GM18870 (cell line): ENCODE measurements around the gene P2RX4.
"Not testable (repeated sequence)": the region's sequence is repeated elsewhere in the genome, so short reads cannot be mapped to it uniquely, and the experiment has no call there.

ENCODE experiments used
- ATAC-seq: cut with Tn5 transposase; IDR thresholded peaks from one replicate; pipeline ENCODE4 v1.9.1; 2021; ENCODE audit warnings: moderate library complexity; ENCODE audit not compliant: unreplicated experiment

Gene P2RX4

DNA sequence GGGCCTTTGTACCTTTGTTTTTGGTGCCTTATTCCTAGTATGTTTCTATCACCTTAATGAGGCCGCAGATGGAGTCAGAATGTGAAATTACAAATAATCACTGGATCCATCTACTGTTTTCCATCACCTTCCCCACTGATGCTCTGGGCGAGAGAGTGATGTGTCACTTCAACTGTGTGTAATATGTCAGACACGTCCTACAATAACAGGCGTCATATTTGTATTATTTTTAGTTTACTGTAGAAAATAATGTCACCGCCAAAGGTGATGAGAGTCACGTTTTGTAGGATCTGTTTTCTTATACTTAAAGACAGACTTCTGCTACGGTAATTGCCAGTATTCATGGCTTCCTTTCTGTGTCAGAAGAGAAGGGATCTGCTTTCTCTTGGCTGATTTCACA lies 22.4 kb upstream of the P2RX4 start:
- ATAC-seq: no peak

DNA sequence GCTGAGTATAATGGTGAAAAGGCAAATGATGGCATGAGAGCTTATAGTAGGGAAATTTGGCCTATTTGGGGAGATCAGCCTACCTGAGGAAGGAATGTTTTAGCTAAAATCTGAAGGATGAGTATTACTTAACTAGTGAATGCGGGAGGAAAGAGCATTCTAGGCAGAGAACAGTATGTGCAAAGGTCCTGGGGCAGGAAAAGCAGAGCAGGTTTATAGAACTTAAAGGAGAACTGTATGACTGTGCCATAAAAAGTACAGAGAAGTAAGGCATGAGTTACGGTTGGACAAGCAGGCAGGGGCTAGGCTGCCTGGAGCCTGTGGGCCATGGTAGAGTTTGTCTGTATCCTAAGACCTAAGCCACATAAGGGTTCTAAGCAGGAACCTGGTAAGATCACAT lies 21.7 kb upstream of the P2RX4 start:
- ATAC-seq: no peak

DNA sequence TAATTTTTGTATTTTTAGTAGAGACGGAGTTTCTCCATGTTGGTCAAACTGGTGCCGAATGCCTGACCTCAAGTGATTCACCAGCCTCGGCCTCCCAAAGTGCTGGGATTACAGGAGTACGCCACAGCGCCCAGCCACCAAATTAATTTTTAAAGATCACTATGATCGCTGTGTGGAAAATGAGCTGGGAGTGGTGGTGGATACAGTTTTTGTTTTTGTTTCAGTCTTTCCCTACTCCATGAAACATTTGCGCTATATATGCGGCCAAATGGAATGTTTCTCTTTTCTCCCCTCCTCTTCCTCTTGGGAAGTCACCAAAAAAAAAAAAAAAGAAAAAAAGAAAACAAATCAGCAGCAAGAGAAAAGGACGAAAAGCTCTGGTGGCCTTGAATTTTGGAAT lies 20.8 kb upstream of the P2RX4 start:
- no peak for ATAC-seq

DNA sequence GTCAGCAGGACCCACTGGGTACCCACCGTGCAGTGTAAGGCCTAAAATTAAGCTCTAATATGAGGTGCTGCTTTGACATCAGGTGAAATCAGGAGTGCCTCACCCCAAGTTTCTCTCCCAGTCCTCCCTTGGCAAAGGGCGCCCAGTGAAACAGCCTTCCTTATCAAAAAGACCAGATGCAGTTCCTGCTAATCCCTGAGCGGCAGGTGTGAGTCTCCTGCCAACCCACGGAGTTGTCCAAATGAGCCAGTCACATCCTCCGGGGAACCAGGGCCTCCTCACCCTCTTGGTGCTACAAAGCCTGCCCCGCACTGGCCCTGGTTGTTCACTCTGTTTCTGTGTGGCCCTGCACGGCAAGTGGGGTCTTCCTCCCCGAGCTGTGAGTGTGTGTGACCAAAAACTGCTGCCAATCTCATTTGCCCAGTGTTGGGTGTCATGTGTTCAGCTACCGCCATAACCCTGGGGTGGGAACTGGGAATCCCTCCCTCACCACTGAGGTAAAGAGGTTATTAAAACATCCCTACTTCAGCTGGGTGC lies 20.2 kb upstream of the P2RX4 start:
- ATAC-seq: no peak

DNA sequence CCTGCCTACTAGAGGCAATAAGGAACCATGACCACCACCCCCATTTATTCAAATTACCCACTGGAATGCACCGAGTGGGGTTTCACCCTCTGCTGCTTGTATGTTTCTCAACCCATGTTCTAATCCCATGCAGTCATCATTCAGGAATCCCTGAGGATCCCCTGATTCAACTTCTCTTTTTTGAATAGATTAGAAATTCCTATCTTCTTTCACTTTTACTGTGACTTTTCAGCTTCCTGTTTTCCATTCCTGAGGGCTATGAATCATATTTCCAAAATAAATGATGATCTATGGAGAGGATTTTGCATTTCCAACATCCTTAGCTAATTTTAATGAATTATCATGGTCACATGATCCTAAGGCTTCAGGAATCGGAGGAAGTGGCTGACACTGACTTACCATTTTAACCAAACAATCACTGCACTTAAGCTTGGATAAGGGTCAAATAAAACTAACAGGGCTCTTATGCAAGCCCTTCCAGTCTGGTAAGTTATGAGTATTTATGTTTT lies 19.4 kb upstream of the P2RX4 start:
- no peak for ATAC-seq

DNA sequence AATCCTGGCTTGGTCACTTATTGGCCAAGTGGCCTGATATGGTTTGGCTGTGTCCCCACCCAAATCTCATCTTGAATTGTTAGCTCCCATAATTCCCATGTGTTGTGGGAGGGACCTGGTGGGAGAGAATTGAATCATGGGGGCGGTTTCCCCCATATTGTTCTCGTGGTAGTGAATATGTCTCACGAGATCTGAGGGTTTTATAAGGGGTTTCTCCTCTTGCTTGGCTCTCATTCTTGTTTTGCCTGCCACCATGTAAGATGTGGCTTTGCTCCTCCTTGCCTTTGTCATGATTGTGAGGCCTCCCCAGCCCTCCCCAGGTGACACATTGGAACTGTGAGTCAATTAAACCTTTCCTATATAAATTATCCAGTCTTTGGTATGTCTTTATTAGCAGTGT lies 18.8 kb upstream of the P2RX4 start:
- no peak for ATAC-seq

DNA sequence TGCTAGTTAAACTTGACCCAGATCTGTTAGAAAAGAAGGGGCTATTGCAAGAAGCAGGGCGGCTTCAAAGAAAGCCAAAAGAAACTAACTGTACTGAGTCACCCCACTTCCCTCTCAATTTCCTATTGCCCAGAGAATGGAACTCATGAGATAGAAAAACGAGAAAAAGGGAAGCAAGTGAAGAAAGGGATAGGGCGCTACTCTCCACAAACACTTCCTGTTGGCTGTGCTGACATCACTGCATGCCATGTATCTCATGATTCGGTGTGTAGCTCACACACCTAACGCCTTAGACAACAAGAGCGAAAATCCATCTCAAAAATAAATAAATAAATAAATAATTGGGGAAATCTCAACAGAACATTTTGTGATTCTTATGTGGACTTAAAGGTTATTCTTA lies 13.0 kb upstream of the P2RX4 start:
- ATAC-seq: no peak

DNA sequence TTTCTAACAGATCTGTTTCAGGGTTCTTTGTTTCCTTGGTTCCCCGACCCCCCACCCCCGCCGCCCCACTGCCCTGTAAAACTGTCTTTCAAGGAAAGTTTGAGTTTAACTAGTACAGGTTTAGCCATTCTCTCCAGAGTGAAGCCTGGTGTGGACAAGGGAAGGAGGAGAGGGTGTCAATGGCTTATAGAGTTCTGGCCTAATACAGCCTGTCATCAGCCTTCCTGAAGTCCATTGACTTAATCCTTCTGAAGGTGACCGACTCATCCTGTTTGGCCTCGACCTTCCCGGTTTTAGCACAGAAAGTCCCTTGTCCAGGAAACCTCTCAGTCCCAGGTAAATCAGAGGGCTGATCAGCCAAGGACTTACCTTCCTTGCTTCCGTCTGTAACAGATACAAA lies 11.0 kb upstream of the P2RX4 start:
- ATAC-seq: no peak

DNA sequence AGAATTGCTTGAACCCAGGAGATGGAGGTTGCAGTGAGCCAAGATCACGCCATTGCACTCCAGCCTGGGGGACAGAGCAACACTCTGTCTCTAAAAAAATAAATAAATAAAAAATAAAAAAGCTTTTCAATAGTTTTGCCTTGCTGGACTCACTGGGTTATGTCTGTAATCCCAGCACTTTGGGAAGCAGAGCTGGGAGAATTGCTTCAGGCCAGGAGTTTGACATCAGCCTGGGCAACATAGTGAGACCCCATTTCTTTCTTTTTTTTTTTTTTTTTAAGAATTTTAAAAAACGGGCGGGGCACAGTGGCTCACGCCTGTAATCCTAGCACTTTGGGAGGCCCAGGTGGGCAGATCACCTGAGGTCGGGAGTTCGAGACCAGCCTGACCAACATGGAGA lies 8.8 kb upstream of the P2RX4 start:
- ATAC-seq: not testable (repeated sequence)

DNA sequence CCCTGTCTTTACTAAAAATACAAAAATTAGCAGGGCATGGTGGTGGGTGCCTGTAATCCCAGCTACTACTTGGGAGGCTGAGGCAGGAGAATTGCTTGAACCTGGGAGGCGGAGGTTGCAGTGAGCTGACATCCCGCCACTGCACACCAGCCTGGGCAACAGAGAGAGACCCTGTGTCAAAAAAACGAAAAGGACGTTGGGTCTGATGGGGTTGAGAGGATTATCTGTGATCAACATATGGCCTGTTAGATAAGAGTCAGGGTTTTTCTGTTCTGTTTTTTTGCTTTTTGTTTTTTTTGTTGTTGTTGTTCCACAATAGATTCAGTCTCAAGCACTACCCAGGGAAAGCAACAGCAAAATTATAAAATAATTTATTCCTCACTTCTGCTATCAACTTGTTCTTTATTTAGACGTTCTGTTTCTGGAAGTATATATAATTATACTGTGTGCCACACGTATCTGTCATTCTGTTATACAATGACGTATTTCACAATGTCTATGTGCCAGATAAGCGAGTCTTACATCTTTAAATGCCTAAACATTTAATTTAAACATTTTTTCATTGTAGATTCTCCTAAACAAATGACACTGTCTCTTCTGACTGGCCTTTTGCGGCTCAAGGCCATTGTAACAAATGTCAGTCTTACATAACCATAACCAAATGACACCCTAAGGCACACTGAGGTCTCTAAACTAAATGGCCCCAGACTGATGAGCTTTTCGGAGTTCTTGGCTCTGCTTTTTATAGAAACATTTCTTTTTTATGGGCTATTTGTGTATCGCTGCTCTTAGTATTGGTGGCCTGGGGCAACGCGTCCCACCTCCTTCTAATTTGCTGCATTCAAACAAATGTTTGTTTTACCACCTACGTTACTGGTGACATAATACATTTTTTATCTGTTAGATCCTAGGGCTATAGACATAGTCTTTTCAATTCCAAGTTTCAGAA lies 7.2 kb upstream of the P2RX4 start:
- ATAC-seq: no peak

DNA sequence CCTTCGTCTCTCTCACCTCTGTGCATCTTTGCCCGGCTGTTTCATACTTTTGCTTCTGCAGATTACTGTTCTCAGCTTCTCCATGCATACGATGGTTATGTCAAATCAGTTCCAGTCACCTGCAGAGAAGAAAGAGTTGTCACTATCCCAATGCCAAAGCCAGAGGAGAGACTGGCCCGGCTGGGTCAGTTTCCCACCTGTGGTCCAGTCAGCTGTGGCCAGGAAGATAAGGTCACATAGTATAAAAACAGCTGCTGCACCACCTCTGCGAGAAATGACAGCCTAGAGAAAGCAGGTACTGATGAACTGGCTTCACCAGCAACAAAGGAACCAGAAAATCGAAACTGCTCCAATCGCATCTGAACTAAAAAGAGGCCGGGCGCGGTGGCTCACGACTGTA lies 6.4 kb upstream of the P2RX4 start:
- no peak for ATAC-seq

DNA sequence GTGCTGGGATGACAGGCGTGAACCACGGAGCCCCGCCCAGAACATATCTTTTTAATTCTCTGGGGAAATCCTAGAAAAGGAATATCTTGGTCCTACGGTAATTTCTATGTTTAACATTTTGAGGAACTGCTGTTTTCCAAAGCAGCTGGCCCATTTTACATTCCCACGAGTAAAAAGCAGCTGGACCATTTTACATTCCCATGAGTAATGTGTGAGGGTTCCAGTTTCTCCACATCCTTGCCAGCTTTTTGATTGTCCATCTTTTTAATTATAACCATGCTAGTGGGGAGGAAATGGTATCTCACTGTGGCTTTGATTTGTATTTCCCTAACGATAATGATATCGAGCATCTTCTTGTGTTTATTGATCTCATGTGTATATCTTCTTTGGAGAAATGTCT lies 4.4 kb upstream of the P2RX4 start:
- no peak for ATAC-seq

DNA sequence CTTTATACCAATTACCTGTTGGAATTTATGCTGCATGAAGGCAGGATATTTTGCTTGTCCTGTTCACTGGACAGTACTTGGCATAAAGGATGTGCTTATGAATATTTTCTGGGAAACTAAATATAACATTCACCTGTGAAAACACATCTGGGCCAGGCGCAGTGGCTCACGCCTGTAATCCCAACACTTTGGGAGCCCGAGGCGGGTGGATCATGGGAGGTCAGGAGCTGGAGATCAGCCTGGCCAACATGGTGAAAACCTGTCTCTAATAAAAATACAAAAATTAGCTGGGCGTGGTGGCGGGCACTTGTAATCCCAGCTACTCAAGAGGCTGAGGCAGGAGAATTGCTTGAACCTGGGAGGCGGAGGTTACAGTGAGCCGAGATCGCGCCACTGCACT lies 1.4 kb upstream of the P2RX4 start:
- ATAC-seq: not testable (repeated sequence)

DNA sequence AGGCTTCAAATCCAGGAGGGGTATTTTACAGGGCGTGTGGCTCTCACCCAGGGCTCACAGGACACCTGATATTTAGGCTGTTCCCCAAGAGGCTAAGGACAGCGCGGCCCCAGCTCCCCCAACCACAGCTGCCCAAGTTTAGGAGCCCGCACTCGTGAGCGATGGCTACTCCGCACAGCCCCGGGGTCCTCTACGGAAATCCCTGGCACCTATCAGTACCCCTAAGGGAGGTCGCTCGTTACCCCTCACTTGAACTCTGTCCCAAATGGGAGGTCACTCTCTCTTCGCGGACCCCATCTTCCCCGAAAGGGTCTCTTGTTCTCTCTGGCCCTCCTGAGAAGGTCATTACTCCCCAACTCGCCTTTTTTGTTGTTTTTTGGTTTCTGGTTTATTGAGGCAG lies 708 bp upstream of the P2RX4 start:
- no peak for ATAC-seq

DNA sequence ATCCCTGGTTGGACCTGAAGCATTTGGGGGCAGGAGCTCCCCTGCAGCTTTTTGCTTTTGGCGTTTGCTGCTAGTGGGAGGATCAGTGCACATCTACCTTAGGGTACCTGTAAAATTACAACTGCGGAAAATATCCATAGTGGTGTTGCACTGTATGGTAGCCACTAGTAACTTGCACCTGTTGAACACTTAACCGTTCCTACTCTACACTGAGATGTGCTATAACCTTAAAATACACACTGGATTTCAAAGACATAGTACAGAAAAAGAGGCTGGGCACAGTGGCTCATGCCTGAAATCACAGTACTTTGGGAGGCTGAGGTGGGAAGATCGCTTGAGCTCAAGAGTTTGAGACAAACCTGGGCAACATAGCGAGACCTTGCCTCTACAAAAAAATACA lies 2.9 kb downstream of the P2RX4 start:
- no peak for ATAC-seq

DNA sequence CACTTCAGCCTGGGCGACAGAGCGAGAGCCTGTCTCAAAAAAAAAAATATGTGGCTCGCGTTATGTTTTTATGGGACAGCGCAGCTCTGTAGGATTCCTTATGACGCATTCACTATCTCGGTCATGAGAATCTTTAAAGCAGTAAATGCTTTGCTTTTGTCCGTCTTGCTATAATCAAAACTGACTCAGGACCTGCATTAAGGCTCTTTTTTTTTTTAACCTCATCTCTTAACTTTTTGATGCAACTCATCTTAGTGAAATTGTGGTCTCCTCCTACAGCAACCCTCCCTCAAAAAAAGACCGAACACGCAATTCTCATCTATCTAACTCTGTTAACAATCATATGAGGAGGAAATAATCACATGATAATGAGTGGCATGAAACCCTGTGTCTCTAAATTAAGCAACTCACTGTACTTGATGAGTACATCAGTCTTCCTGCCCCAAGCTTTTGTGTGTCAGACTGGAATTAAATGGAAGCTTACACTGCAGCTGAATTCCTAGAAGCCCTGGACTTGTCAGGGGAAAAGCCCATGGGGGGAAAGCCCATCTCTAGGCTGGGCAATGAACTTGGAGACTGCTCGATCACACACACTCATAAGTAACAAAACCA lies 4.3 kb downstream of the P2RX4 start:
- ATAC-seq: no peak

DNA sequence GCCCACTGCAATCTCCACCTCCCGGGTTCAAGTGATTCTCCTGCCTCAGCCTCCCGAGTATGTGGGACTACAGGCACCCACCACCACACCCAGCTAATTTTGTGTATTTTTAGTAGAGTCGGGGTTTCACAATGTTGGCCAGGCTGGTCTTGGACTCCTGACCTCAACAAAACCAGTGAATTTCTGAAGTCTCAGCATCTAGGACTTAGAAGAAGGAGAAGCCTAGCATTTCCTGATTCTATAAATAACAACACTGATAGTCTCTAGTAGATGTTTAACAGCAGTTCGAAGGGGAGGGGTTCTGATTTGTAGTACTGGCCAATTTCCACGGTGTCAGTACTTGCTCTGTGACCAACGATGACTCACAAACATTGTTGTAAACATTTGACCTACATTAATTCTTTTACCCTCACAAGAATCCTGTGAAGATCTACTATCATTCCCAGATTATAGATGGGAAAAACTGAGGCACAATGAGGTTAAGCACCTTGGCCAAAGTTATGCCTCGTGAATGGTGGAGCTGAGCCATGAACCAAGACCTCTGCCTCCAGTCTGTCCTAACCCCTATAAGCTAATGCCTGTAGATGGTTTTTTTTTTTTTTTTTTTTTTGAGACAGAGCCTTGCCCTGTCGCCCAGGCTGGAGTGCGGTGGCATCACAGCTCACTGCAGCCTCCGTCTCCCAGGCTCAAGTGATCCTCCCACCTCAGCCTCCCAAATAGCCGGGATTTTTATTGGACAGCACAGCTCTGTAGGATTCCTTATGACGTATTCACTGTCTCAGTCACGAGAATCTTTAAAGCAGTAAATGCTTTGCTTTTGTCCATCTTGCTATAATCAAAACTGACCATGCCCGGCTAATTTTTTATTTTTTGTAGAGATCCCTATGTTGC lies 5.2 kb downstream of the P2RX4 start:
- ATAC-seq: no peak

DNA sequence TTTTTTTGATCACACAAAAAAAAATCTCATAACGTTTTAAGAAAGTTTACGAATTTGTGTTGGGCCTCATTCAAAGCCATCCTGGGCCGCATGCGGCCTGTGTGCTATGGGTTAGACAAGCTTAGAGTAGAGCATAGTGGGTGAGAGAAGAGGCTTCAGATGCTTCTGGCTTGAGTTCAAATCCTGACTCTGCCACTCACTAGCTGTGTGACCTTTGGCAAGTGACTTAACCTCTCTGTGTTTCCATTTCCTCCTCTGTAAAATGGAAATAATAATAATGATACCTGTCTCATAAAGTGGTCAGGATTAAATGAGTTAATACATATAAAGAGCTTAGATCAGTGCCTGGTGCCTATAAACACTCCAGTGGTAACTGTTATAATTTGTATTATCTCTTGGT lies 6.2 kb downstream of the P2RX4 start:
- no peak for ATAC-seq

DNA sequence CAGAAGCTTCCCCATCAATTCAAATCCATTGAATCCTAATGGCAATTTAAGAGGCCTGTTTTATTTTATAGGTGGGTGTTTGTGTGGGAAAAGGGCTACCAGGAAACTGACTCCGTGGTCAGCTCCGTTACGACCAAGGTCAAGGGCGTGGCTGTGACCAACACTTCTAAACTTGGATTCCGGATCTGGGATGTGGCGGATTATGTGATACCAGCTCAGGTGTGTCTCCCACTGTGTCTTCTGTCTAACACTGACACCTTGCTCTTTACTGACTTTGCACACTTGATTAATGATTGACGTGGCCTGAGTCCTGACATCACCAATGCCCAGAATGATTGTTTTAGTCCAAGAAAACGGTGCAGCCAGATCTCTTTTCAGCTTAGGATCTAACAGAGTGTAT lies 7.1 kb downstream of the P2RX4 start:
- no peak for ATAC-seq

DNA sequence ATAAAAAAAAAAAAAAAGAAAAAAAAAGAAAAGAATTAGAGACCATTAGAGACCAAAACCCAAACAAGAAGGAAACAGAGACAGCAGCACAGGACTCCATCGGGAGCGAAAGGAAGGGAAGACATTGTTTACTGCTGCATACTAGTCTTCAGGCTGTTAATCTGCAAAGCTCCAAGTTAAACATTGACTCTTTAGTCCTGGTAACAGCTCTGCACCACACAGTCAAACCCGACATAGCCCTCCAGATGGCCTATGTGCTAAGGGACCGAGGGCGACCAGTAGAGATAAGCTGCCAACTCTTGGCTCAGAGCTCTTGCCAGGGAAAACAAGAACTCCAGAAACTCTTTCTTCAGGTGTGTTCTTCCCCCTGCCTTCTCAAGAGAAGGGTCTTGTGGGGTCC lies 7.8 kb downstream of the P2RX4 start:
- no peak for ATAC-seq
